ENCODE data around the gene ALDH1B1.

GRCh38 chr9:38434365-38434764 is 41.9 kb downstream of the ALDH1B1 start:
- TF ChIP-seq CTCF (IDR thresholded peaks at IDR 0.05) (no peak), POLR2A (IDR thresholded peaks at IDR 0.05) (no peak)

Measured in tibial nerve (tissue), 3 donors.